ENCODE results near the gene IL17D.

DNA sequence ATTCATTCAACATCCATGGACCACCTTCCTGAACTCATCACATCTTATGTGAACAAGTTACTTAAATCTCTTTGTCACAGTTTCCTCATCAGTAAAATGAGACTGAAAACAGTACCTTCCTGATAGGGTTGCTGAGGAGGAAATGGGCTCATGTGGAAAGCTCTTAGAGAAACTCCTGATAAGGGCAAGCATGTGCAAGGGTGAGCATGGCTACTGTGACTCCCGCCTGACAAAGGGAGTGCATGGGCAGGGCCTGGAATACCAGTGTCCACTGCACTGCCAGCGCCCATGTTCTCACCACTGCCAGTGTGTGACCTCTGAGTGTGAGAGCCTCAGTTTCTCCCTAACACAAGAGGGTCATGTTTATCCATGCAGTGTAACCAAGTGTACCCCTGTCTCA lies 27.3 kb upstream of the IL17D start:
- TF ChIP-seq POLR2A (IDR thresholded peaks at IDR 0.05) (no peak), POLR2AphosphoS5 (IDR thresholded peaks at IDR 0.05) (no peak)
- TF ChIP-seq, protein P1, sequence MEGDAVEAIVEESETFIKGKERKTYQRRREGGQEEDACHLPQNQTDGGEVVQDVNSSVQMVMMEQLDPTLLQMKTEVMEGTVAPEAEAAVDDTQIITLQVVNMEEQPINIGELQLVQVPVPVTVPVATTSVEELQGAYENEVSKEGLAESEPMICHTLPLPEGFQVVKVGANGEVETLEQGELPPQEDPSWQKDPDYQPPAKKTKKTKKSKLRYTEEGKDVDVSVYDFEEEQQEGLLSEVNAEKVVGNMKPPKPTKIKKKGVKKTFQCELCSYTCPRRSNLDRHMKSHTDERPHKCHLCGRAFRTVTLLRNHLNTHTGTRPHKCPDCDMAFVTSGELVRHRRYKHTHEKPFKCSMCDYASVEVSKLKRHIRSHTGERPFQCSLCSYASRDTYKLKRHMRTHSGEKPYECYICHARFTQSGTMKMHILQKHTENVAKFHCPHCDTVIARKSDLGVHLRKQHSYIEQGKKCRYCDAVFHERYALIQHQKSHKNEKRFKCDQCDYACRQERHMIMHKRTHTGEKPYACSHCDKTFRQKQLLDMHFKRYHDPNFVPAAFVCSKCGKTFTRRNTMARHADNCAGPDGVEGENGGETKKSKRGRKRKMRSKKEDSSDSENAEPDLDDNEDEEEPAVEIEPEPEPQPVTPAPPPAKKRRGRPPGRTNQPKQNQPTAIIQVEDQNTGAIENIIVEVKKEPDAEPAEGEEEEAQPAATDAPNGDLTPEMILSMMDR (IDR thresholded peaks at IDR 0.05), result no peak

Measured in transverse colon (tissue), 4 donors.